Erythroblast (primary cell): ENCODE data around the gene ZKSCAN4.
A peak's percentile ranks its signal among the peaks of the same experiment; 100 is the strongest.

Source experiments
- GATA1 ChIP-seq: IDR thresholded peaks from 2 replicates; pipeline ENCODE4 v1.6.1; 2011; ENCODE audit warnings: low read depth, mild to moderate bottlenecking, control low read depth, low read length, moderate library complexity
- POLR2A ChIP-seq: IDR thresholded peaks from 2 replicates; pipeline ENCODE4 v1.6.1; 2011; ENCODE audit warnings: mild to moderate bottlenecking, low read length

- TF ChIP-seq POLR2A (peak; percentile 15), GATA1 (no peak)
These were observed 25.7 kb upstream of the ZKSCAN4 start for GRCh38 chr6:28277746-28278145.
